ENCODE results near the gene KDM4F. TPM values are rescaled to one million over a fixed set of nuclear protein-coding genes. Genes with fewer than 3 reads are reported as not detected.

The KDM4F gene
- total and polyA plus RNA-seq, 2 donors from 2014 or later = not detected

DNA sequence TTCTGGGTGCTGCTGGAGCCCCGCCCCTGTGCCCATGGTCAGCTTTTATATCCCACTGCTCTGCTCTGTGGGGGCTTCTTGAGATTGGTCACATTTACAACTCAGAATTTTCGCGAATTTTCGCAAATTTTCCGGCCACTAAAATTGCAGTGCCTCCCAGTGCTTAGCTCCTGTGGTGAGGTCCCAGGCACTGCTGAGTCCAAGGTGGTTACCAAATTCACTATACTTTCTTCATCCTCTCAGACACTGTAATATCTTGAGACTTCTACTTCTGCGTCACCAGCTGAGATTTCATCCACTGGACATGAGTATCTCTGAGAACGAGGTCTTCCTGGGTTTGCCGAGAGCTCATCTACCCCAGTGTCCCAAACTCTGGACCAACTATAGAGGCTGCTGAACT, 8.7 kb downstream of the KDM4F start:
- DNase-seq (no peak), FAIRE-seq (no peak)
- Histone ChIP-seq H3K36me3 (ENCODE audit: control insufficient read depth in 2 of 3, insufficient read depth in 3 of 3, low read length in 3 of 3) (no peaks in the 10 kb centered on the region), H3K9ac (ENCODE audit: low read length in 3 of 3) (no peak overlapping the region), H3K27ac (ENCODE audit: low read depth in 2 of 2, low read length in 2 of 2) (no peak overlapping the region), H3K4me1 (ENCODE audit: control insufficient read depth in 2 of 3, insufficient read depth in 2 of 3, low read depth in 1 of 3, low read length in 3 of 3) (peaks cover 0 to 11% (median 9%) of the 10 kb centered on the region in 3 donors), H3K4me3 (ENCODE audit: low read length in 3 of 3) (no peak overlapping the region), H3K27me3 (ENCODE audit: control insufficient read depth, insufficient read depth, low read length) (no peaks in the 10 kb centered on the region), H3K9me3 (ENCODE audit: control insufficient read depth in 2 of 3, insufficient read depth in 1 of 3, low read length in 3 of 3) (no peaks in the 10 kb centered on the region)
- intact Hi-C loops (cut with DNase I) = no loop called here
- TF ChIP-seq, protein P1, sequence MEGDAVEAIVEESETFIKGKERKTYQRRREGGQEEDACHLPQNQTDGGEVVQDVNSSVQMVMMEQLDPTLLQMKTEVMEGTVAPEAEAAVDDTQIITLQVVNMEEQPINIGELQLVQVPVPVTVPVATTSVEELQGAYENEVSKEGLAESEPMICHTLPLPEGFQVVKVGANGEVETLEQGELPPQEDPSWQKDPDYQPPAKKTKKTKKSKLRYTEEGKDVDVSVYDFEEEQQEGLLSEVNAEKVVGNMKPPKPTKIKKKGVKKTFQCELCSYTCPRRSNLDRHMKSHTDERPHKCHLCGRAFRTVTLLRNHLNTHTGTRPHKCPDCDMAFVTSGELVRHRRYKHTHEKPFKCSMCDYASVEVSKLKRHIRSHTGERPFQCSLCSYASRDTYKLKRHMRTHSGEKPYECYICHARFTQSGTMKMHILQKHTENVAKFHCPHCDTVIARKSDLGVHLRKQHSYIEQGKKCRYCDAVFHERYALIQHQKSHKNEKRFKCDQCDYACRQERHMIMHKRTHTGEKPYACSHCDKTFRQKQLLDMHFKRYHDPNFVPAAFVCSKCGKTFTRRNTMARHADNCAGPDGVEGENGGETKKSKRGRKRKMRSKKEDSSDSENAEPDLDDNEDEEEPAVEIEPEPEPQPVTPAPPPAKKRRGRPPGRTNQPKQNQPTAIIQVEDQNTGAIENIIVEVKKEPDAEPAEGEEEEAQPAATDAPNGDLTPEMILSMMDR (IDR thresholded peaks at IDR 0.05; ENCODE audit: borderline replicate concordance, extremely low read depth, insufficient read depth) = no peak

DNA sequence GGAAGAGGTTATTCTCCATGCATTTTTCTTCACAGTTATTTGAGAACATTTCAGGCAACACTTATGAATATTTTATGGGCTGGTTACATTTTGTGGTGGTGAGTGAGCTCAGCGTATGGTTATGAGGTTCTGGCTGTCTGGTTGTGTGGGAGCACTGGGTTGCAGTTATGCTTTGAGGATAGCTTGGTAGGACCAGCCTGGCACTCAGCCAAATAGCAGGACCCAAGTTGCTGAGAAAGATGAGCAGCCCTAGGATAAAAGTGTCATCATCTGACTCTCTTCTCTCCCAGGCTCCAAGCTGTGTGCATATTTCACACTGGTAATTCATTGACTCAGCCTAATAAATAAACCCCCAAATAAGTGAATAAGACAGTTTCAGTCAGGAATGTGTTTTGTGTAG, 9.4 kb downstream of the KDM4F start:
- DNase-seq = no peak

DNA sequence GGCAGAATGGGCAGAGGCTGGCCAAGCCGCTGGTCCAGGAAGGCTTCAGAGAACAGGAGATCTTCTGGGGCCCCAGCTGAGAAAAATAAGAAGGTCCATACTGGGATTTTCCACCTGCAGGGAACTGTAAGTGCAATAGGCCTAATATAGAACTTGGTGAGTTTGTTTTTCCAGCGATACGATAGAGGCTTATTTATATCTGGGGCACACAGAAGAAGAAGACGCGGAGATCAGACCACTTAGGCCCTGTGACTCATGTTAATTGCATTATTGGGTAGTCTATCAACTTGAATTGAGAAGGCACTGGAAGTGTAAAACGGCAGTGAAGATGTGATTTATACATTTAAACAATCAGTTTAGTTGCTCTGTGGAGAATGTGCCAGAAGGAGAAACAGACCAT, 9.8 kb downstream of the KDM4F start:
- no peak for DNase-seq
- no peak for FAIRE-seq
- H3K27ac ChIP-seq (ENCODE audit: low read depth in 2 of 2, low read length in 2 of 2) = no peak overlapping the region
- H3K4me1 ChIP-seq (ENCODE audit: control insufficient read depth in 2 of 3, insufficient read depth in 2 of 3, low read depth in 1 of 3, low read length in 3 of 3) = peaks cover 0 to 4% (median 4%) of the 10 kb centered on the region in 3 donors
- H3K9ac ChIP-seq (ENCODE audit: low read length in 3 of 3) = no peak overlapping the region
- H3K9me3 ChIP-seq (ENCODE audit: control insufficient read depth in 2 of 3, insufficient read depth in 1 of 3, low read length in 3 of 3) = no peaks in the 10 kb centered on the region
- H3K27me3 ChIP-seq (ENCODE audit: control insufficient read depth, insufficient read depth, low read length) = no peaks in the 10 kb centered on the region
- no peak overlapping the region for H3K4me3 ChIP-seq (ENCODE audit: low read length in 3 of 3)
- intact Hi-C loops (cut with DNase I) = no loop called here
- TF ChIP-seq, protein P1 (IDR thresholded peaks at IDR 0.05; ENCODE audit: borderline replicate concordance, extremely low read depth, insufficient read depth) = no peak
- H3K36me3 ChIP-seq (ENCODE audit: control insufficient read depth in 2 of 3, insufficient read depth in 3 of 3, low read length in 3 of 3) = no peaks in the 10 kb centered on the region

More for the DNA sequence above, 9.4 kb downstream of the KDM4F start:
- Histone ChIP-seq H3K36me3 (ENCODE audit: control insufficient read depth in 2 of 3, insufficient read depth in 3 of 3, low read length in 3 of 3) (no peaks in the 10 kb centered on the region), H3K4me1 (ENCODE audit: control insufficient read depth in 2 of 3, insufficient read depth in 2 of 3, low read depth in 1 of 3, low read length in 3 of 3) (peaks cover 0 to 8% (median 8%) of the 10 kb centered on the region in 3 donors), H3K27me3 (ENCODE audit: control insufficient read depth, insufficient read depth, low read length) (no peaks in the 10 kb centered on the region), H3K27ac (ENCODE audit: low read depth in 2 of 2, low read length in 2 of 2) (no peak overlapping the region), H3K9me3 (ENCODE audit: control insufficient read depth in 2 of 3, insufficient read depth in 1 of 3, low read length in 3 of 3) (no peaks in the 10 kb centered on the region), H3K4me3 (ENCODE audit: low read length in 3 of 3) (no peak overlapping the region), H3K9ac (ENCODE audit: low read length in 3 of 3) (no peak overlapping the region)
- intact Hi-C loops (cut with DNase I) = no loop called here
- TF ChIP-seq, protein P1 (IDR thresholded peaks at IDR 0.05; ENCODE audit: borderline replicate concordance, extremely low read depth, insufficient read depth) = no peak
- FAIRE-seq = no peak

DNA sequence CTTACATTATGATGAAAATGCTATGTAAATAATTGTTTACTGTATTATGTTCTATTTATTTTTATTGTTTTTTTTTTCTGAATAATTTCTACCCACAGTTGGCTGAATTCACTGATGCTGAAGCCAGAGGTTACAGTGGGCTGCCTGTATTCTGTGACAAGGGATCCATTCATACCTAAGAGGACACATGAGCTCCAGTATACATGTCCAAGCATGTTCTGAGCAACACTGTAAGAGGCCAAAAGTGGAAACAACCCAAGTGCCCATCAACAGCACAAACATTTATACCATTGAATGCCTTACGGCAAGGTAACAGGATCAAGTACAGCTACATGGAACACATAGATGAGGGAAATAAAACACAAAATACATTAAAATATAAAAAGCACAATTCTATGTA, 16.1 kb downstream of the KDM4F start:
- H3K9ac ChIP-seq (ENCODE audit: low read length in 3 of 3) = no peak overlapping the region
- H3K27ac ChIP-seq (ENCODE audit: low read depth in 2 of 2, low read length in 2 of 2) = no peak overlapping the region
- intact Hi-C loops (cut with DNase I) = no loop called here
- no peaks in the 10 kb centered on the region for H3K27me3 ChIP-seq (ENCODE audit: control insufficient read depth, insufficient read depth, low read length)
- peaks cover 0 to under 1% (median 0%) of the 10 kb centered on the region in 3 donors for H3K36me3 ChIP-seq (ENCODE audit: control insufficient read depth in 2 of 3, insufficient read depth in 3 of 3, low read length in 3 of 3)
- no peak for DNase-seq
- TF ChIP-seq, protein P1 (IDR thresholded peaks at IDR 0.05; ENCODE audit: borderline replicate concordance, extremely low read depth, insufficient read depth) = no peak
- no peak for FAIRE-seq
- no peak overlapping the region for H3K4me3 ChIP-seq (ENCODE audit: low read length in 3 of 3)
- no peaks in the 10 kb centered on the region for H3K9me3 ChIP-seq (ENCODE audit: control insufficient read depth in 2 of 3, insufficient read depth in 1 of 3, low read length in 3 of 3)
- peaks cover 0 to 8% (median 5%) of the 10 kb centered on the region in 3 donors for H3K4me1 ChIP-seq (ENCODE audit: control insufficient read depth in 2 of 3, insufficient read depth in 2 of 3, low read depth in 1 of 3, low read length in 3 of 3)

Measured in kidney (tissue), 14 donors.